ENCODE measurements around the gene EMSY. TPM values are rescaled to one million over a fixed set of nuclear protein-coding genes. Genes with fewer than 3 reads are reported as not detected.

Gene EMSY
- total and polyA plus RNA-seq, 9 of the 15 experiments (the other 6 are each of a cell fraction or from before 2014, with no cell fraction given): 12.7 to 25.4 (median 17.9) TPM

DNA sequence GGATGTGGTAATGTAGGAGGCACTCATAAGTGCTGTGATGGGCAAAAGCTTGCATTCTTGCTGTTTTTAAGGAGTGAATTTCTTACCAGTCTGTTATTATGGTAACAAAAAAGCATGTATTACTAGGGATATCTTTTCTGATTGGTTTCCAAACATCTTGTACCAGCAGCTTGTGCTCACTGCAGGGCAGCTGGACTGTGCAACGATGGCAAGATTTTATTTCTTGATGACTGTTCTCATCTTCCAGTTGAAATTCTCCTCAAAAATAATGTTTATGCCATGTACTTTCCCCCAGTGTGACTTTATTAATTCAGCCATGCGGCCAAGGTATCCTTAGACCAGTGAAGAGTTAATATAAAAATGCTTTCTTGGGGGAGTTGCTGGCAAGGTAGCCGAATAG lies 35.4 kb downstream of the EMSY start (continued):
- TF ChIP-seq, protein P1, sequence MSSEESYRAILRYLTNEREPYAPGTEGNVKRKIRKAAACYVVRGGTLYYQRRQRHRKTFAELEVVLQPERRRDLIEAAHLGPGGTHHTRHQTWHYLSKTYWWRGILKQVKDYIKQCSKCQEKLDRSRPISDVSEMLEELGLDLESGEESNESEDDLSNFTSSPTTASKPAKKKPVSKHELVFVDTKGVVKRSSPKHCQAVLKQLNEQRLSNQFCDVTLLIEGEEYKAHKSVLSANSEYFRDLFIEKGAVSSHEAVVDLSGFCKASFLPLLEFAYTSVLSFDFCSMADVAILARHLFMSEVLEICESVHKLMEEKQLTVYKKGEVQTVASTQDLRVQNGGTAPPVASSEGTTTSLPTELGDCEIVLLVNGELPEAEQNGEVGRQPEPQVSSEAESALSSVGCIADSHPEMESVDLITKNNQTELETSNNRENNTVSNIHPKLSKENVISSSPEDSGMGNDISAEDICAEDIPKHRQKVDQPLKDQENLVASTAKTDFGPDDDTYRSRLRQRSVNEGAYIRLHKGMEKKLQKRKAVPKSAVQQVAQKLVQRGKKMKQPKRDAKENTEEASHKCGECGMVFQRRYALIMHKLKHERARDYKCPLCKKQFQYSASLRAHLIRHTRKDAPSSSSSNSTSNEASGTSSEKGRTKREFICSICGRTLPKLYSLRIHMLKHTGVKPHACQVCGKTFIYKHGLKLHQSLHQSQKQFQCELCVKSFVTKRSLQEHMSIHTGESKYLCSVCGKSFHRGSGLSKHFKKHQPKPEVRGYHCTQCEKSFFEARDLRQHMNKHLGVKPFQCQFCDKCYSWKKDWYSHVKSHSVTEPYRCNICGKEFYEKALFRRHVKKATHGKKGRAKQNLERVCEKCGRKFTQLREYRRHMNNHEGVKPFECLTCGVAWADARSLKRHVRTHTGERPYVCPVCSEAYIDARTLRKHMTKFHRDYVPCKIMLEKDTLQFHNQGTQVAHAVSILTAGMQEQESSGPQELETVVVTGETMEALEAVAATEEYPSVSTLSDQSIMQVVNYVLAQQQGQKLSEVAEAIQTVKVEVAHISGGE (CRISPR knock-in tag; IDR thresholded peaks at IDR 0.05): no peak
- TF ChIP-seq POLR3A (IDR thresholded peaks at IDR 0.05; ENCODE audit: borderline replicate concordance, extremely low read depth, insufficient read depth, insufficient read length): no peak
- no peak for TF ChIP-seq MAFF (IDR thresholded peaks at IDR 0.05; ENCODE audit: low read length)
- no peak for TF ChIP-seq CBX1 (IDR thresholded peaks at IDR 0.05; ENCODE audit: low read depth)
- TF ChIP-seq CREBBP (IDR thresholded peaks at IDR 0.05; ENCODE audit: low read depth, low read length): no peak
- TF ChIP-seq, protein P2, sequence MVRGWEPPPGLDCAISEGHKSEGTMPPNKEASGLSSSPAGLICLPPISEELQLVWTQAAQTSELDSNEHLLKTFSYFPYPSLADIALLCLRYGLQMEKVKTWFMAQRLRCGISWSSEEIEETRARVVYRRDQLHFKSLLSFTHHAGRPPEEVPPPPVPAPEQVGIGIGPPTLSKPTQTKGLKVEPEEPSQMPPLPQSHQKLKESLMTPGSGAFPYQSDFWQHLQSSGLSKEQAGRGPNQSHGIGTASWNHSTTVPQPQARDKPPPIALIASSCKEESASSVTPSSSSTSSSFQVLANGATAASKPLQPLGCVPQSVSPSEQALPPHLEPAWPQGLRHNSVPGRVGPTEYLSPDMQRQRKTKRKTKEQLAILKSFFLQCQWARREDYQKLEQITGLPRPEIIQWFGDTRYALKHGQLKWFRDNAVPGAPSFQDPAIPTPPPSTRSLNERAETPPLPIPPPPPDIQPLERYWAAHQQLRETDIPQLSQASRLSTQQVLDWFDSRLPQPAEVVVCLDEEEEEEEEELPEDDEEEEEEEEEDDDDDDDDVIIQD (CRISPR knock-in tag; IDR thresholded peaks at IDR 0.05): no peak

All from K562 (cell line).